HG03060 (cell line): ENCODE results near the gene TTC13.

Experiments used
- ATAC-seq: cut with Tn5 transposase; IDR thresholded peaks from one replicate; pipeline ENCODE4 v1.9.1; 2021; ENCODE audit warnings: low read depth, moderate number of reproducible peaks; ENCODE audit not compliant: unreplicated experiment

Gene TTC13

GRCh38 chr1:230910755-230911117 lies 67.9 kb downstream of the TTC13 start:
- no peak for ATAC-seq

- no peak for ATAC-seq
These were observed 68.5 kb downstream of the TTC13 start for GRCh38 chr1:230909974-230910754.

GRCh38 chr1:230907472-230908205 lies 71.0 kb downstream of the TTC13 start:
- no peak for ATAC-seq

- no peak for ATAC-seq
These were observed 72.4 kb downstream of the TTC13 start for GRCh38 chr1:230906226-230906625.

GRCh38 chr1:230905733-230906132 lies 72.9 kb downstream of the TTC13 start:
- ATAC-seq = no peak

- no peak for ATAC-seq
These were observed 76.2 kb downstream of the TTC13 start for GRCh38 chr1:230902349-230902923.

- ATAC-seq = no peak
These were observed 77.0 kb downstream of the TTC13 start for GRCh38 chr1:230901671-230902070.

GRCh38 chr1:230900984-230901383 lies 77.7 kb downstream of the TTC13 start:
- no peak for ATAC-seq

- no peak for ATAC-seq
These were observed 78.8 kb downstream of the TTC13 start for GRCh38 chr1:230899841-230900251.

GRCh38 chr1:230898748-230899147 lies 79.9 kb downstream of the TTC13 start:
- no peak for ATAC-seq

- no peak for ATAC-seq
These were observed 80.5 kb downstream of the TTC13 start for GRCh38 chr1:230898144-230898543.

- ATAC-seq = no peak
These were observed 81.9 kb downstream of the TTC13 start for GRCh38 chr1:230896779-230897178.

- ATAC-seq = no peak
These were observed 83.2 kb downstream of the TTC13 start for GRCh38 chr1:230895452-230895851.

GRCh38 chr1:230894664-230895063 lies 84.0 kb downstream of the TTC13 start:
- no peak for ATAC-seq

- no peak for ATAC-seq
These were observed 84.6 kb downstream of the TTC13 start for GRCh38 chr1:230894032-230894431.

GRCh38 chr1:230892018-230892491 lies 86.6 kb downstream of the TTC13 start:
- no peak for ATAC-seq

- ATAC-seq = no peak
These were observed 87.2 kb downstream of the TTC13 start for GRCh38 chr1:230891413-230891812.

- ATAC-seq = no peak
These were observed 94.0 kb downstream of the TTC13 start for GRCh38 chr1:230884646-230885045.

- ATAC-seq = no peak
These were observed 94.7 kb downstream of the TTC13 start for GRCh38 chr1:230883967-230884366.

- ATAC-seq = no peak
These were observed 98.9 kb downstream of the TTC13 start for GRCh38 chr1:230879778-230880177.

GRCh38 chr1:230878591-230878990 lies 100.1 kb downstream of the TTC13 start:
- no peak for ATAC-seq
